H9 (cell line): ENCODE data around the gene FAM162A. TPM values are rescaled to one million over a fixed set of nuclear protein-coding genes. Genes with fewer than 3 reads are reported as not detected.

Experiments
- DNase-seq: peaks from one replicate; pipeline ENCODE4 v3.0.0-alpha.2; 2017
- H2AFZ ChIP-seq: one replicate; pipeline ENCODE4 v1.6.1; 2013; ENCODE audit warnings: mild to moderate bottlenecking, low read length, control low read depth, moderate library complexity
- H2AK5ac ChIP-seq: 2 replicates; pipeline ENCODE4 v1.6.1; 2013; ENCODE audit warnings: low read length, control low read depth, mixed read lengths; ENCODE audit not compliant: insufficient read length
- H2BK120ac ChIP-seq: one replicate; pipeline ENCODE4 v1.6.1; 2013; ENCODE audit warnings: low read depth, mild to moderate bottlenecking, low read length, control low read depth, inconsistent platforms; ENCODE audit not compliant: poor library complexity, severe bottlenecking
- H2BK12ac ChIP-seq: 2 replicates; pipeline ENCODE4 v1.6.1; 2013; ENCODE audit warnings: low read length, control low read depth, mixed read lengths, low read depth; ENCODE audit not compliant: insufficient read length
- H2BK15ac ChIP-seq: 2 replicates; pipeline ENCODE4 v1.6.1; 2013; ENCODE audit warnings: low read depth, low read length, control low read depth
- H2BK20ac ChIP-seq: one replicate; pipeline ENCODE4 v1.6.1; 2013; ENCODE audit warnings: low read depth, mild to moderate bottlenecking, low read length, control low read depth, inconsistent platforms; ENCODE audit not compliant: poor library complexity, severe bottlenecking
- H2BK5ac ChIP-seq: 2 replicates; pipeline ENCODE4 v1.6.1; 2013; ENCODE audit warnings: low read length, control low read depth, mixed read lengths; ENCODE audit not compliant: insufficient read length
- H3K14ac ChIP-seq: 2 replicates; pipeline ENCODE4 v1.6.1; 2013; ENCODE audit warnings: low read length, control low read depth; ENCODE audit not compliant: insufficient read depth
- H3K18ac ChIP-seq: 2 replicates; pipeline ENCODE4 v1.6.1; 2013; ENCODE audit warnings: low read depth, mild to moderate bottlenecking, mixed read lengths, low read length, control low read depth; ENCODE audit not compliant: insufficient read length
- H3K23ac ChIP-seq: 2 replicates; pipeline ENCODE4 v1.6.1; 2013; ENCODE audit warnings: low read length, control low read depth, mixed read lengths, low read depth; ENCODE audit not compliant: insufficient read length
- H3K23me2 ChIP-seq: 2 replicates; pipeline ENCODE4 v1.6.1; 2013; ENCODE audit warnings: low read depth, mild to moderate bottlenecking, mixed read lengths, low read length, control low read depth; ENCODE audit not compliant: insufficient read length, poor library complexity, severe bottlenecking
- H3K27ac ChIP-seq: 2 replicates; pipeline ENCODE4 v1.5.1; 2013; ENCODE audit warnings: low read length, control low read depth, mixed read lengths, low read depth; ENCODE audit not compliant: insufficient read length
- H3K27me3 ChIP-seq: 2 replicates; pipeline ENCODE4 v1.6.1; 2013; ENCODE audit warnings: low read length, control low read depth, inconsistent platforms; ENCODE audit not compliant: insufficient read depth
- H3K4ac ChIP-seq: 2 replicates; pipeline ENCODE4 v1.6.1; 2013; ENCODE audit warnings: low read depth, mild to moderate bottlenecking, control low read depth, inconsistent platforms, low read length, moderate library complexity
- H3K4me1 ChIP-seq: 2 replicates; pipeline ENCODE4 v1.6.1; 2013; ENCODE audit warnings: low read length, control low read depth, inconsistent platforms; ENCODE audit not compliant: insufficient read depth
- H3K4me2 ChIP-seq: 2 replicates; pipeline ENCODE4 v1.6.1; 2013; ENCODE audit warnings: low read length, control low read depth, mixed read lengths; ENCODE audit not compliant: insufficient read length, insufficient read depth
- H3K56ac ChIP-seq: 2 replicates; pipeline ENCODE4 v1.6.1; 2013; ENCODE audit warnings: low read depth, mild to moderate bottlenecking, mixed read lengths, low read length, control low read depth; ENCODE audit not compliant: insufficient read length
- H3K79me1 ChIP-seq: 2 replicates; pipeline ENCODE4 v1.6.1; 2013; ENCODE audit warnings: low read depth, mild to moderate bottlenecking, moderate library complexity, low read length, control low read depth, inconsistent platforms; ENCODE audit not compliant: insufficient read depth, poor library complexity, severe bottlenecking
- H3K79me2 ChIP-seq: 2 replicates; pipeline ENCODE4 v1.6.1; 2013; ENCODE audit warnings: low read length, control low read depth, inconsistent platforms; ENCODE audit not compliant: insufficient read depth
- H3K9ac ChIP-seq: 2 replicates; pipeline ENCODE4 v1.6.1; 2013; ENCODE audit warnings: low read length, control low read depth, mixed read lengths; ENCODE audit not compliant: insufficient read length; ENCODE audit errors: extremely low read depth
- H3K9me3 ChIP-seq: one replicate; pipeline ENCODE4 v1.6.1; 2013; ENCODE audit warnings: low read depth, low read length, inconsistent platforms; ENCODE audit not compliant: control insufficient read depth
- H3T11ph ChIP-seq: one replicate; pipeline ENCODE4 v1.6.1; 2013; ENCODE audit warnings: mild to moderate bottlenecking, low read length, control low read depth, inconsistent platforms
- H4K20me1 ChIP-seq: one replicate; pipeline ENCODE4 v1.6.1; 2013; ENCODE audit not compliant: control insufficient read depth, insufficient read length, insufficient read depth
- H4K5ac ChIP-seq: 2 replicates; pipeline ENCODE4 v1.6.1; 2013; ENCODE audit warnings: low read depth, mild to moderate bottlenecking, mixed read lengths, low read length, control low read depth; ENCODE audit not compliant: insufficient read length
- H4K8ac ChIP-seq: replicated peaks from 2 replicates; pipeline ENCODE4 v1.6.1; 2013; ENCODE audit warnings: low read length, control low read depth, mixed read lengths, low read depth; ENCODE audit not compliant: insufficient read length
- H4K91ac ChIP-seq: 2 replicates; pipeline ENCODE4 v1.6.1; 2013; ENCODE audit warnings: low read depth, mild to moderate bottlenecking, moderate library complexity, mixed read lengths, low read length, control low read depth; ENCODE audit not compliant: insufficient read length
- H3K27ac Mint-ChIP-seq, 3 experiments: 2 replicates in 2 of 3; 3 replicates in 1 of 3; pipeline ENCODE4 v1.8.0; 2020 to 2021; ENCODE audit warnings: mixed read lengths in 3 of 3, mild to moderate bottlenecking in 1 of 3, moderate library complexity in 1 of 3
- H3K27me3 Mint-ChIP-seq: 2 replicates; pipeline ENCODE4 v1.8.0; 2021; ENCODE audit warnings: low read depth, mild to moderate bottlenecking, moderate library complexity, mixed read lengths
- H3K36me3 Mint-ChIP-seq, 3 experiments: 2 replicates in 2 of 3; 3 replicates in 1 of 3; pipeline ENCODE4 v1.8.0; 2020 to 2021; ENCODE audit warnings: low read depth in 3 of 3, mixed read lengths in 3 of 3; ENCODE audit not compliant: insufficient read depth in 1 of 3
- H3K4me1 Mint-ChIP-seq, 2 experiments: 2 replicates each; pipeline ENCODE4 v1.8.0; 2020; ENCODE audit warnings: mixed read lengths in 2 of 2
- H3K4me3 Mint-ChIP-seq, 2 experiments: 2 replicates in 1 of 2; 3 replicates in 1 of 2; pipeline ENCODE4 v1.8.0; 2020 to 2021; ENCODE audit warnings: mild to moderate bottlenecking in 2 of 2, mixed read lengths in 2 of 2, moderate library complexity in 1 of 2
- H3K9me3 Mint-ChIP-seq, 2 experiments: 2 replicates in 1 of 2; 3 replicates in 1 of 2; pipeline ENCODE4 v1.8.0; 2020; ENCODE audit warnings: mild to moderate bottlenecking in 2 of 2, mixed read lengths in 2 of 2, moderate library complexity in 1 of 2
- CTCF ChIP-seq: fragments of 200-600 bp; sonication (generic); conservative IDR thresholded peaks from 3 replicates; pipeline ENCODE4 v1.8.0; 2021; ENCODE audit warnings: antibody characterized with exemption, mild to moderate bottlenecking
- WGBS: extraction: QIAGEN DNeasy Blood & Tissue Kit; methylation state at CpG from one replicate; pipeline ENCODE4 v1.1.7; 2013; ENCODE audit warnings: missing lambda C conversion rate, low lambda C conversion rate, mixed read lengths; ENCODE audit not compliant: insufficient read length; ENCODE audit errors: extremely low coverage; 5-methylcytosine and 5-hydroxymethylcytosine counted together
- total RNA-seq: library from RNA; stranded (reverse); gene quantifications from 2 replicates; pipeline ENCODE4 v1.2.1, GENCODE V29; 2021

FAM162A gene
- total RNA-seq, 1 experiment from 2014 or later, result 78.5 TPM

GRCh38 chr3:122387709-122388108, 3.7 kb downstream of the FAM162A start:
- Histone ChIP-seq H3K4me2 (no peak overlapping the region), H3K23me2 (peaks cover 13% of the 10 kb centered on the region), H3K14ac (no peak overlapping the region), H3K79me1 (no peaks in the 10 kb centered on the region), H2BK12ac (no peak overlapping the region), H3K79me2 (peaks cover under 1% of the 10 kb centered on the region; the same call in 1 of the 2 replicates), H4K20me1 (no peaks in the 10 kb centered on the region), H2AFZ (no peak overlapping the region), H4K91ac (no peak overlapping the region), H3K23ac (no peak overlapping the region), H3K27ac (no peak overlapping the region), H3K27me3 (no peaks in the 10 kb centered on the region), H3K18ac (no peak overlapping the region), H2BK5ac (no peak overlapping the region), H4K5ac (no peak overlapping the region), H3K56ac (no peak overlapping the region), H2BK120ac (no peak overlapping the region), H3K4ac (no peak overlapping the region), H2BK15ac (no peak overlapping the region), H3T11ph (no peak overlapping the region), H3K4me1 (no peaks in the 10 kb centered on the region), H2AK5ac (no peak overlapping the region), H4K8ac (no peak overlapping the region), H3K9ac (no peak overlapping the region), H2BK20ac (no peak overlapping the region), H3K9me3 (no peaks in the 10 kb centered on the region)
- Mint-ChIP-seq H3K27ac (no peak overlapping the region), H3K4me1 (peaks cover 18 to 19% of the 10 kb centered on the region in 2 experiments), H3K4me3 (no peak overlapping the region), H3K36me3 (peaks cover 0 to 13% (median 8%) of the 10 kb centered on the region in 3 experiments; a peak in 4 of 7 replicates), H3K9me3 (no peaks in the 10 kb centered on the region), H3K27me3 (no peaks in the 10 kb centered on the region)
- no CpG with 5 or more reads among the region's 3 CpGs for WGBS
- peak; percentile 35; the same call in 1 of the 3 replicates for TF ChIP-seq CTCF
- no peak for DNase-seq
